Germinal center (tissue), 1 donor: ENCODE results near the gene ABCG8.

ENCODE experiments used
- DNase-seq: peaks from one replicate; pipeline ENCODE4 v3.0.0; 2012; ENCODE audit warnings: mixed read lengths, low spot score

ABCG8 gene

DNA sequence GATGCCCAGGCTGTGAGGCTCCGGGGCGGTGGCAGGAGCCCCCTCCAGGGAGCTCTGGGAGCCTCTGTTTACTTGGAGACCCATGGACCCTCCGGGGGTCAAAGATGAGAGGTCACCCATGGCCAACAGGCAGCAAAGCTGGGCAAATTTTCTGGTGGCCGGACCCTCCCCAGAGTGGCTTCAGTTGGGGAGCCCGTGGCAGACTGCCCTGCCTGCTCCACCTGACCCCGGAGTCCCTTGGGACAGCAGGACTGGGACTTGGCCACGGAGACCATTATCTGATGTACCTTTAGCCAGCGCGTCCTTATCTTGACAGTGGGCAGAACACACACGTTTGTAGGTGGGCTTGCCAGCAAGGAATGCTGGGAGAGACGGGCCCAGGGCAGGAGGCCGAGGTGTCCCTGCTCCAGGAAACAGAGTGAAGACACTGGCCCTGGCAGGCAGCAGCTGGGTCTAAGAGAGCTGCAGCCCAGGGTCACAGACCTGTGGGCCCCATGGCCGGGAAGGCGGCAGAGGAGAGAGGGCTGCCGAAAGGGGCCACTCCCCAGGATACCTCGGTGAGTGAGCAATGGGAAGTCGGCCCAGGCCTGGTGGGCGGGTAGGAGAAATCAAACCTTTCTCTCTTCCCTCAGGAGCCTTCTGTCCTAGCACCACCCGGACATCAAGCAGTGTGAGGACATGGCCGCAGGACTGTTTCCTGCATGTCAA lies at the start of gene ABCG8, which contains the start of gene ABCG5:
TSS of gene ABCG8 (plus strand) at position 412 of the 708 bp plus-strand sequence. CDS start at position 495, 83 bp downstream.
TSS of gene ABCG5 (minus strand) at position 280 of the 708 bp plus-strand sequence. CDS start at position 120, 160 bp downstream.
- DNase-seq, result no peak

DNA sequence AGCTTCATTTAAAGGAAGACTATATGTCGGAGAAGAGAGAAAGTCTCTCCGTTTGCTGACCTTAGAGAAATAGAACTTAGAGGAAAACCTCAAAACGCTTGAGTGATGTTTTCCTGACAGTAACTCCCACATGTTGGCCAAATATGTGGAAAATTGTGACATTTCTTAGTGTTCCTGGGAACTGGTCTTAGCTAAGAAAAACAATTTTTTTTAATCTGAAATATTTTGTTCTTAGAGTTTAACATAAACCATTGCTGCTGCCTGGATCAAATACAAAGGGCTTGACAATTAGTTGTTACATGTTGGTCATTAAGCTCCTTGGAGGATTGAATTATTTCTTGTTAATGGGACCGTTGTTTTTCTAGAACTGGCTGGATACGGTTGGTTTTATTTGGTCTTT lies 48.6 kb upstream of the ABCG8 start:
- DNase-seq, result no peak

DNA sequence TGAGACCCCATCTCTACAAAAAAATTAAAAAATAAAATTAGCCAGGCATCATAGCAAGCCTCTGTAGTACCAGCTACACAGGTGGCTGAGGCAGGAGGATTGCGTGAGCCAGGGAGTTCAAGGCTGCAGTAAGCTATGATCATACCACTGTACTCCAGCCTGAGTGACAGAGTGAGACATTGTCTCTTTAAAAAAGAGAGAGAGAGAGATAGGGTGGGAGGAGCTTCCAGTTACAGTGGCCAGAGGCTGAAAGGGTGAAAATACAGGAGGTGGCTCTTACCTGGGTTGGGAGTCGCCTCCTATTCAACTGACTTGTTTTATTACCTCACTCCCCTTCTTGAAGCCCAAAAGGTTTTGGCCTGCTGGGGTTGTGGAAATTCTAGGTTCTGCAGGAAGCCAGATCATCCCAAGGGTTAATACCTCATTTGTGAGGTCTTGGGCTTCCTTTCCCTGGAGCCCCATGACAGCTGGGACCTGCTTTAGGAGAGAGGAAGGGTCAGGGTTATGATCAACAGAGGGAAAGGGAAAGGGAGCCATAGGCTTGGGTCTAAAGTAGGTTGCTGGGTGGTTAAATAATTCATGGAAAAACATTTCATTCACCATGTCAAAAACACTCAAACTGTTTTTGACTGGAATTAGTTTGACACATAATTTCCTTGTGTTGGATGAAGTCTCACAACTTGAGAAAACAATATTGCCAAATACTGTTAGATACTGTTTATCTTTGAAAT lies 47.6 kb upstream of the ABCG8 start:
- DNase-seq, result no peak

DNA sequence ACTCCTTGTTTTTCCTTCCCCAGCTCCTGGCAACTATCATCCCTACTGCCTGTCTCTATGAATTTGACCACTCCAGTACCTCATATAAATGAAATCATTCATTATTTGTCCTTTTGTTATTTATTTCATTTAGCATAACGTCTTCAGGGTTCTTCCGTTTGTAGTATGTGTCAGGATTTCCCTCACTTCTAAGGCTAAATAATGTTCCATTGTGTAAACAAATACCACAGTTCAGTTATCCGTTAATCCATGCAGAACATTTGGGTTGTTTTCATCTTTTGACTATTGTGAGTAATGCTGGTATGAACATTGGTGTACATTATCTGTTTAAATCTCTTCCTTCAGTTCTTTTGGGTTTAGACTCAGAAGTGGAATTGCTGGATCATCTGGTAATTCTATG lies 46.1 kb upstream of the ABCG8 start:
- DNase-seq, result no peak

DNA sequence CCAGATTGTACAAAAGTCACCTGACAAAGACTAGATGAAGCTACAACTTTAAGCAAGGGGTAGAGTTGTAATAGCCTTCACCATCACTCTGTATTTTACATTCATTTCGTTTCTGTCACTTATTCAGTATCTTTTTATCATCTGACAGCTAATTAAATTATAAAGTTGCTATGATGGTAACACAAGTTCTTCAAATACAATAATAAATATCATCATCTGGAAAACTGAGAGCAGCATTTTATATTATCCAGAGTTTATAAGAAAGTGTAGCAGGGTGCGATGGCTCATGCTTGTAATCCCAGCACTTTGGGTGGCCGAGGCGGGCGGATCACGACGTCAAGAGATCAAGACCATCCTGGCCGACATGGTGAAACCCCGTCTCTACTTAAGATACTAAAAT lies 43.8 kb upstream of the ABCG8 start:
- no peak for DNase-seq

DNA sequence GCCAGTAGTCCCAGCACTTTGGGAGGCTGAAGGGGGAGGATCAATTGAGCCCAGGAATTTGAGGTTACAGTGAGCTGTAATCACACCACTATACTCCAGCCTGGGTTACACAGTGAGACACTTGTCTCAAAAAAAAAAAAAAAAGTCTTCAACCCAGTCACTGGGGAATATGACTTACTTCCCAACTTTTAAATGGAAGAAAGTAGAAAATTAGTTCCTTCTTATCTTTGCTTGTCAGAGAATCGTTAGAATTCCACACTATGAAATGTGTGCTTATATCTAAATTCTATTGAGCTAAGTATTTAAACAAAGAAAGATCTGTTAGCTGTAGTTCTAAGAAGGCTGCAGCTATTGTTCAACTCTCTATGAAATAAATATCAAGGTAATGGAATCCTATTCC lies 42.6 kb upstream of the ABCG8 start:
- no peak for DNase-seq

DNA sequence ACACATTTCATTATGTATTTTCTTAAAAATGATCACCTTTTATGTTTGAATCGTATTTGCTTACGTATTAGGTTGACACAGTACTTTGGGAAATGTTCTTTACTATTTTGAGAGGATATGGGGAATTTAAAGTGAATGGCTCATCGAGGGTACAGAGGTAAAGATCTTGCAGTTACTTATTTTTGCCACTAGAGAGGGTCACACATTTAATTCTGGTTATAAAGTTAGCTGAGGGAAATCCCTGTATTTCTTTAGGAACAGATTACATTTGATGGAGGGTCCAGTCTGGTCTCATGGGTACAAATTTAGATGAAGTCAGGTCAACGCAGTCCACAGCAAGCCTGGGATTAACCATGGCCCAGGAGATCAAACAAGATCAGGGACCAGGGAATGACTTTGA lies 40.5 kb upstream of the ABCG8 start:
- DNase-seq, result peak; percentile 14

DNA sequence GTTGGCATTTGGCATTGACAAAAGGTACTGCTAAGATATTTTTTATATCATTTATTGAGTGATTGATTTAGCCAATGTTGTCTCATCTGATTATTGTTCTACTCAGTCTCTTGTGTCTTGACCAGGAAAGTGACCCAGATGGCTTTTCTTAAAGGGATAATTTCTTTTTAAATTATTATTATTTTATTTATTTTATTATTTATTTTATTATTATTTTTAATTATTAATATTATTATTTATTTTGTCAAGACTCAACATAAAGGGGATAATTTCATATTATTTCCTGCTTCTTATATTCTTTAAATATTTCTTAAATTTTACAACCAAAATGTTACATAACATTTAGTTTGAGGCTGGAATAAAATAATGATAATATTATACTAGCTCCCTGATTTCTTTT lies 37.9 kb upstream of the ABCG8 start:
- DNase-seq, result no peak

DNA sequence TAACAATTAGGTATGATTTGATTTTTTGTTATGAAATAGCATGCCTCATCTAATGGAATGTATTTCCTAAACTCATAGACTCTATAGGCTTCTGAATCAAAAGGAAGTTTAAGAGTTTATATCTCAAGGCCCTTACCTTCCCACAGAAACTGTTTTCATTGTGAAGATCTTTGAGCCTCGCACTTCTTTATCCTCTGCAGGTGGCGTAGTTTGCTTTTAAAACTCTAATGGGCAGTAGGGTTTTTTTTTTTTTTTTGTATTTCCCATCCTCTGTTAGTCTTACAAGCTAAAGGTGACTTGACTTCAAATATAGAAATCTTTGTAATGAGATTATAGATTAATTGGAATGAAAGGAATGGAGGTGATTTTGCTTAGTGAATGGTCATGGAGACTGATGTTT lies 36.6 kb upstream of the ABCG8 start:
- no peak for DNase-seq

DNA sequence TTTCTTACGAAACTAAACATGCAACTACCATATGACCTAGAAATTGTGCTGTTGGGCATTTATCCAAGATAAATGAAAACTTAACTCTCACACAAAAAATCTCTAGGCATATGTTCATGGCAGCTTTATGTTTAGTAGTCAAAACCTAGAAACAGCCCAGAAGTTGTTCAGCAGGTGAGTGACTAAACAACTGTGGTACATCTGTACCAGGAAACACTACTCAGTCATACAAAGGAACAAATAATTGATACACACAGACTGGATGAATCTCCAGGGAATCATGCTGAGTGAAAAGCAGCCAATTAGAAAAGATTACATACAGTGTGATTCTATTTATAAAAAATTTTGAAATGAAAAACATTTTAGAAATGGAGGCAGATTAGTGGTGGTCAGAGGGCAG lies 35.7 kb upstream of the ABCG8 start:
- no peak for DNase-seq

DNA sequence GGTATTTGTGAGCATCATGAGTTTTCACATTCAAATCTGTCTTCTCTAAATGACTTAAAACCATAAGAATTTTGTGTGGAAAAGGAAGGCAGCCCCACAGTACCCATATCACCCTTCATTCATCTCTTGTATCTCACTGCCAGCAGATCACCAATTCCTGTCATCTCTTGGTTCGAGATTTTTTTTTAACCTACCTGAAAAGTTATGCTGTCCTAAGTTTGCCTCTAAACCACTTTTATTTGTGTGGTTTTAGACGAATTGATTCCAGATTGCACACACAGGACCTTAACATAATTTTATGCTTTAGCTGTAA lies 32.1 kb upstream of the ABCG8 start:
- DNase-seq, result no peak

DNA sequence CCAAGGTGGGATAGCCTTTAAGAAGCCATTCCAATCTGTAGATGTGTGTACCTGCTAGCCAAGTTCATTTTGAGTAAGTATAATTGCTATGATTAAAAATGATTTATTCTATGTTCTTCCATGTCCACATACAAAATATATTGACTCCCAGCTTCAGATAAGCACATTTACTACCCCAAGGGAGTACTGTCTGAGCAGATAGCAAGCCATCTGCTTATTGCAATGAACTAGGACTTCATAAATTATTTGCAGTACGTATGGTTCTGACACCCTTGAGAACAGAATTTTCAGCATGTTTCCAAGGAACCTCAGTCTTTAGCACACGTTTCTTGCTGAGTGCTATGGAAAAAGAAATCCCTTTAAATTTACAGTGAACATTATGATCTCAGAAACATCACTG lies 28.3 kb upstream of the ABCG8 start:
- no peak for DNase-seq

DNA sequence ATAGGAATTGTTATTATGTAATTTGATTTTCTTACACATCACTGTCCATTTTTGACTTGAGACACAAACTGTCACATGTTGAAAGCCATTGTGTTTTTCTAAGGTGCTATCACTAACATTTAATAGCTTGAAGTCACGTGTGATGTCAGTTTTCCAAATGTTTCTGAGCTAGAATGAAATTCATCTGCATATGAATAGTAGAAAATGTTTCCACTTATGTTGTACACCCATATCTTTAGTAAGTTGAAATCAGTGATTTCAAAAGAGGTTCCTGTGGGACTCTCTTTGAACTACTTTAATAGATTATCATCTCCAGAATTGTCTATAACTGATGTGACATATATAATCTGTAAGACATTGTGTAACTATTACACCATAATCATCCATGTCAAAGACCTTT lies 27.9 kb upstream of the ABCG8 start:
- no peak for DNase-seq

DNA sequence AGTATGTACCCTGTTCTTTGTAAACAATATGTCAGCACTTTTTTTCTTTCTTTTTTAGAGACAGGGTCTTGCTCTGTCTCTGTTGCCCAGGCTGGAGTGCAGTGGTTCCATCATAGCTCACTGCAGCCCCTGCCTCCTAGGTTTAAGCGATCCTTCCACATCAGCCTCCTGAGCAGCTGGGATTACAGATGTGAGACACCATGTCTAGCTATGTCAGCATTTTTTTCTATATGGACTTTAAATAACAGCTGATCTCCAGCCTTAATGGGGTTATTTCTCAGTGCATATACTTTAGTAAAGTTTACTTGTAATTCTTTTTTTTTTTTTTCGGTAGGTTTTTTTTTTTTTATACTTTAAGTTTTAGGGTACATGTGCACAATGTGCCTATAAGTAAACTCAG lies 26.8 kb upstream of the ABCG8 start:
- DNase-seq, result no peak

DNA sequence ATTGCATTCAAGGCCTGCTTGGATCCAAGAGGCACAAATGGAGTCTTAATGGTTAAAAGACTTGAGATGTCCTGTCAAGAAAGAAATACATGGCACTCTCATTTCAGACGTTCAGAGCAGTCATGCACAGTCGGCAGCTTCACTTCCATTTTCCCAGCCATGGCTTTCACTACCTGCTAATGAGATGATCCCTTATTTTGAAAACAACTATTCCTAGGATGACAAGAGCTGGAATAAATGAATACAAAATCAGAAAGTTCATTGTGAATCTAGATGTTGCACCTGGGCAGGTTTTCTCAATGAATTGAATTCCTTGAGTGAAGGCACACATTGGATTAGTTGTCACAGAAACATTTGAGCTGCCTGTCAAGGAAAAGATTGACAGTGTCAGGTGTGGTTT lies 25.8 kb upstream of the ABCG8 start:
- no peak for DNase-seq

DNA sequence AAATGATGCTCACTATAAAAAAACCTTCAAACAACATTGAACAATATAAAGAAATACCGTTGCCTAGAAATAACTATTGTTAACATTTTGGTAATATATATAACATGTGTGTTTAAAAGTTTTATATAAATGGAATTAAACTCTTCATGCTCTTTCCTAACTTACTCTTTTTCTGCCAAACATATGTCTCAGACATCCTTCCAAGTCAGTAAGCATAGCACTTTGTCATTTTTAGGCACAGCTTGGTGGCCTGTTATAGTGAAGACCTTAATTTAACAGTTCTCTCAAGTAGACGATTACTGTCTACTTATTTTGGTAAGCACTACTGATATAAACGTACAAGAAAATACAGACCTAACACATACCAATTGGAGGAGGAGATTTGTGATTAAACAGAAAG lies 24.1 kb upstream of the ABCG8 start:
- DNase-seq, result no peak

DNA sequence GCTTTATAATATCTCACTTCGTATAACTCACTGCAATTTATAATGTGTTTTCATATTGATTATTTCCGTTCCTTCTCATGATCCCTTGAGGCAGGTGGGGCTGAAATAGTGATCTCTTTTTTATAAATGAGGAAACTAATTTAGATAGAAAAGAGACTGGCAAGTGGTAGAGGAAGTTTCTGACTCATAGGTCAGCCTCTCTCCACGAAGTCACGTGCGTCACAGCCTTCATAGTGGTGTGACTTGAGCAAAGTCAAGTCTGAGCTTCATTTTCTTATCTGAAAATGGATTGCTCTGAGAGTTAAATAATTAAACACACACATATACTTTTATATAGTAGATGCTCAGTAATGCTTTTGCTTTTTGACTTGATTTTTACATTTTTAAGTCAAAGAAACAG lies 20.0 kb upstream of the ABCG8 start:
- no peak for DNase-seq

DNA sequence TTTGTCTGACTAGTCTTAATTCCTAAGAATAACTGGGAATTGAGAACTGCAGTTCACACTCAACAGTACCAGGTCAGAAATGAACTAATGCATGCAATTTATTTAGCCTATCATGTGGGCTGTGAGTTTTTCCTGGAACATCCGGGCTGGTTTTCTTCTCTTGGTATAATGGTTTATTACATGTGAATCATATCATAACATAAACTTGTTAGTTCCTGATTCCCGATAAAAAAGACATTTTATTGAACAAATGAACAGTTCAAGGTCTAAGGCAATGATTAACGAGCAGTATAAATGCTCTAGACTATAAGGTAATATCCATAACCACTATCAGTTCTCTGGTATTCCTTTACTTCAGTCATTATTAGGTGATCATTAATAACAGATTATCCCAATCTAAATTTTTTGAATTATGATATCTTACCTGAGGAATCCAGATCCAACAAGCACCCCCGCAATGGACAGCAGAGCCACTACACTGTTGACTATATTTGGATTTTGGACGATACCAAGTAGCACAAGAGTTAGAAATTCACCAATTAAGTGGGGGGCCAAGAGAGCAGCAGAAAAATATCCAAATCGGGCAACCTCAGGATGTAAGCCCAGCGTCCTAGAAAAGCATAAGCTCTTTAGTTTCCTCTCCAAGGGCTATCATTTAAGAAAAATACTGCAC lies 19.1 kb upstream of the ABCG8 start:
- no peak for DNase-seq

DNA sequence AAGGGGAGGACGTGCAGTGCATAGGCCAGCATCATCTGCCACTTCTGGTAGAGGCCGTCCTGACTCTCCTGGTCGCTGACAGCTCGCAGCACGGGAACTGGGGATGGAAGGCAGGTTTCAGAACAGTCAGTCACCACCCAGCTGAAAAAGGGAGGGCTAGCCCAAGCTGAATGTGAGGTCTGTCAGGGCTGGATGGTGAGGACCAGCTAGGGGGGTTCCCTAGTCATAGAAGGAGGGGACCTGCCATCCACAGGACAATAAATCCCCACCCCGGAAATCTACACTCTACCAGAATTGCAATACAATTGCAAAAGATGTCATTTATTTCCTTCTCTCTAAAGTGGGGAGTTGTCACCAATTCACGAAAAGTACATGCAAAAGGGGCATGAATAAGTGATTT lies 15.9 kb upstream of the ABCG8 start:
- no peak for DNase-seq

DNA sequence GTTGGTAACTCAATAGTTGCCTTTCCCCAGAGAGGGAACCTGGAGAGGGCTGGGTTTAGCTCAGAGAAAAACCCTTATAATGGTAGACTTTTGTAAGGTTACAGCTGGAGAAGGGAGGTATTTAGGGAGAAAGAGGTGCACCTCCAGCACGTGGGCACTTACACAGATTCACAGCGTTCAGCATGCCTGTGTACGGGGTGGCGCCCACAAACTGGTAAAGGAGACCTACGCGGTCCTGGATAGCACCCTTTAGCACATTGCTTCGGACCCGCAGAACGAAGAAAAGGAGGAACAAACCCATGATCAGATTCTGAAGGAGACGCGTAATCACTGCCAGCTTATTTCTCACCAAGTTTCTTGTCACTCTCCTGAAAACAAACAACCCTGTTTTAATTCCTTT lies 15.0 kb upstream of the ABCG8 start:
- no peak for DNase-seq

DNA sequence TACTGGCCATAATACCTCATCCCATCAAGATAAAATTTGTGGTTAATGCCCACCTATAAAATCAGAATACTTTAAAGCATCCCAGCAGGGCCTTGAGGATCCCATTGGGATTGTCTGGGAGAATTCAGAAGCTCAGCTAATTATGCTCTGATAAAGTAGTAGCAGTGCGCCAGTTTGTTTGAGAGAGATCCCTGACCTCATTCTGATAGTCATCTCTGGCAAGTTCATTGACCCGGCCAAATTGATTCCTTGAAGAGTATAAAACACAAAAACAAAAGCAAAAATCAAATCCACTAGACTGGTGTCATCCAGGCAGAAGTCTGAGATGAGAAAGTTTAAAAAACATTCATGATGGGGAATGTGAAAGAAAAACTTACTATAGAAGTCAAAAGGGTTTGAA lies 14.3 kb upstream of the ABCG8 start:
- DNase-seq, result no peak

DNA sequence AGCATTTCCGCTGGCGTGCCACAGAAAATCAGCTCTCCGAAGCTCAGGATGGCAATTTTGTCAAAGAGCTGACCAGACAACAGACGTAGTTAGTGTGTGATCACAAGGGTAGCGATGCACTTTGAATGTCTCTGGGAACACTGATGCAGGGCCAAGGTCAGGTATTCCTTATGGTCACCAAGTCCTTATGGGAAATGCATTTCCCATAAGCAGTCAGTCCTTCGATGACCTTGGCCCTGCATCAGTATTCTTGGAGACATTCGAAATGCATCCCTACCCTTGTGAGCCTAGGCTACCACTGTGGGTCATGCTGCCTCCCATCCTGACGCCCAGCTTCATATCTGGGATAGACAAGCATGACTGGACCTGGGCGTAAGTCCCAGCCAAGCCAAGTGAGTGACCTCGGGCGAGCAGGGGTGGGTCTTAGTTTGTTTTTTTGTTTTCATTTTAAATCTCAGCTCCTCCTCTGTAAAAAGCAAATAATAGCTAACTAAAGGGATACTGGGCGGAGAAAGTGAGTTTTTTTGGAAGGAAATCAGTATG lies 13.7 kb upstream of the ABCG8 start:
- DNase-seq, result no peak

DNA sequence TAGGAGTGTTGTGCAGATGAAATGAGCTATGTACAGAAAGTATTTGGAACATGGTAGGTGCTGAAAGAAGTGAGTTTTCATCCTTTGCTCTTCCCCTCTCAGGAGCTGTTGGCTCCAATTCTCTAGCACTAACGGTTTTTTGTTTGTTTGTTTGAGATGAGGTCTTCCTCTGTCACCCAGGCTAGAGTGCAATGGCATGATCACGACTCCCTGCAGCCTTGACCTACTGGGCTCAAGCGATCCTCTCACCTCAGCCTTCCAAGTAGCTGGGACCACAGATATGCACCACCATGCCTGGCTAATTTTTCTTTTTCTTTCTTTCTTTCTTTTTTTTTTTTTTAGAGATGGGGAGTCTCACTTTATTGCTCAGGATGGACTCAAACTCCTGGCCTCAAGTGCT lies 12.9 kb upstream of the ABCG8 start:
- no peak for DNase-seq
